Panc1 (cell line): ENCODE results near the gene INSC.

Experiments
- CTCF ChIP-seq: fragments of 450-650 bp; IDR thresholded peaks from 2 replicates; pipeline ENCODE4 v1.5.1; 2017; ENCODE audit warnings: mild to moderate bottlenecking
- POLR2AphosphoS5 ChIP-seq: IDR thresholded peaks from 2 replicates; pipeline ENCODE4 v1.6.1; 2012; ENCODE audit warnings: mild to moderate bottlenecking, low read depth, low read length, moderate library complexity
- REST ChIP-seq, 2 experiments: IDR thresholded peaks; 2 replicates each; pipeline ENCODE4 v1.6.1; 2011 to 2012; ENCODE audit warnings: low read depth in 2 of 2, control low read depth in 1 of 2, low read length in 1 of 2, mild to moderate bottlenecking in 1 of 2, moderate library complexity in 1 of 2; ENCODE audit not compliant: insufficient read depth in 1 of 2
- SIN3A ChIP-seq: IDR thresholded peaks from 2 replicates; pipeline ENCODE4 v1.6.1; 2012; ENCODE audit warnings: low read depth, mild to moderate bottlenecking, low read length, moderate library complexity, borderline replicate concordance; ENCODE audit not compliant: insufficient read depth

- TF ChIP-seq CTCF (no peak), REST (IDR thresholded peaks at IDR 0.05; ENCODE audit: insufficient read depth in 1 of 2, low read depth in 2 of 2, low read length in 1 of 2) (no peak), POLR2AphosphoS5 (no peak), SIN3A (no peak)
Measured at GRCh38 chr11:15275141-15275540, 160.4 kb downstream of the INSC start.
